ENCODE measurements around the gene MMRN2.

DNA sequence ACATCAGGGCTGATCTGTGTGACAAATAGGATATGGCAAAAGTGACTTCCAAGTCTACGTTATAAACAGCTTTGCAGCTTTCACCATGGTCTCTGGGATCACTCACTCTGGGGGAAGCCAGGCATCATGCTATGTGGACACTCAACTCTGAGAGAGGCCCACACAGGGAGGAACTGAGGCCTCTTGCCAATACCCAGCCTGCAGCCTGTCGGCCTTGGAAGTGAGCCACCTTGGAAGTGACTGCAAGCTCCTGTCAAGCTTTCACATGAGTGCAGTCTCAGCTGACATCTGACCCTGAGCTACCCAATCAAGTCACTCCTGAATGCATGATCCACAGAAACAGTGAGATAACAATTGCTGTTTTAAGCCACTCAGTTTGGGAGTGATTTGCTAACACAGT lies 56.5 kb downstream of the MMRN2 start:
- TF ChIP-seq, protein P1, sequence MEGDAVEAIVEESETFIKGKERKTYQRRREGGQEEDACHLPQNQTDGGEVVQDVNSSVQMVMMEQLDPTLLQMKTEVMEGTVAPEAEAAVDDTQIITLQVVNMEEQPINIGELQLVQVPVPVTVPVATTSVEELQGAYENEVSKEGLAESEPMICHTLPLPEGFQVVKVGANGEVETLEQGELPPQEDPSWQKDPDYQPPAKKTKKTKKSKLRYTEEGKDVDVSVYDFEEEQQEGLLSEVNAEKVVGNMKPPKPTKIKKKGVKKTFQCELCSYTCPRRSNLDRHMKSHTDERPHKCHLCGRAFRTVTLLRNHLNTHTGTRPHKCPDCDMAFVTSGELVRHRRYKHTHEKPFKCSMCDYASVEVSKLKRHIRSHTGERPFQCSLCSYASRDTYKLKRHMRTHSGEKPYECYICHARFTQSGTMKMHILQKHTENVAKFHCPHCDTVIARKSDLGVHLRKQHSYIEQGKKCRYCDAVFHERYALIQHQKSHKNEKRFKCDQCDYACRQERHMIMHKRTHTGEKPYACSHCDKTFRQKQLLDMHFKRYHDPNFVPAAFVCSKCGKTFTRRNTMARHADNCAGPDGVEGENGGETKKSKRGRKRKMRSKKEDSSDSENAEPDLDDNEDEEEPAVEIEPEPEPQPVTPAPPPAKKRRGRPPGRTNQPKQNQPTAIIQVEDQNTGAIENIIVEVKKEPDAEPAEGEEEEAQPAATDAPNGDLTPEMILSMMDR (IDR thresholded peaks at IDR 0.05): no peak
- TF ChIP-seq POLR2A (IDR thresholded peaks at IDR 0.05): no peak

Data from body of pancreas (tissue), 4 donors.